Tibial nerve (tissue), 4 donors: Measurements from ENCODE around the gene DIP2C.

Source experiments
- EP300 ChIP-seq, 2 donors: sonication (generic); formaldehyde crosslinking; IDR thresholded peaks; one replicate each; pipeline ENCODE4 v1.6.1; 2017; ENCODE audit warnings: antibody characterized with exemption in 2 of 2, mild to moderate bottlenecking in 1 of 2
- POLR2A ChIP-seq, 2 donors: fragments of 450-650 bp; IDR thresholded peaks; one replicate each; pipeline ENCODE4 v1.6.1; 2017; ENCODE audit warnings: antibody characterized with exemption in 2 of 2, mild to moderate bottlenecking in 2 of 2, moderate library complexity in 2 of 2
- TF ChIP-seq, protein P1 (sequence below), 5 experiments: fragments of 200-600 bp in 3 of 5; fragments of 450-650 bp in 2 of 5; sonication (generic) in 3 of 5; IDR thresholded peaks; one replicate each; pipeline ENCODE4 v1.5.1; 2016 to 2019; ENCODE audit warnings: antibody characterized with exemption in 5 of 5, mild to moderate bottlenecking in 3 of 5, moderate library complexity in 2 of 5

DNA sequence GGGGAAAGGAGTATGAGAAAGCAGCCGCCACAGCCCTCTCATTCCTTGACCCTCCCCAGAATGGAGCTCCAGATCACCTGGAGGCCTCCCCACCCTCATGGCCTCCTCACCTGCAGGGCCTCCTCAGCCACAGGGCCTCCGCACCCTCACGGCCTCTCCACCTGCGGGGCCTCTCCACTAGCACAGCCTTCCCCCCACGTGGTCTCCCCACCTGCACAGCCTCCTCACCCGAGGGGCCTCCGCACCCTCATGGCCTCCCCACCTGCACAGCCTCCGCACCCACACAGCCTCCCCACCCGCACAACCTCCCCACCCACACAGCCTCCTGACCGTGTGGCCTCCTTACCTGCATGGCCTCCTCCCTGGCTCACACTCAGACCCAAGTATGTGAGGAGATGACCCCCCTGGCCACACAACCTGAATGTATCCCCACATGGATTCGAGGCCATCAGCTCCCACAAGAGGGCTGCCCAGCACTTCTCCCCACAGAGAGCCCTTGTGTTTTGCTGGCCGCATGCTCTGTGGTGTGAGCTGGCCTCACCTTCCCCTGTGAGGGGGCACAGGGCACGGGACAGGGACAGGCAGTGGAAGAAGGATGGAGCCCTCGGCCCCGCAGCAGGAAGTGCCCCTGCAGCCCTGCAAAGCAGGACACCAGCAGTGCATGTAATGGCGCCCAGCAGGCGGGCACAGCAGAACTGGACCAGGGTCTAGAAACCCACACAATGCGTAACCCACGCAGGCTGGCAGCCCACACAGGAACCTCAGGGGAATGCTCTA is 3.1 kb downstream of the DIP2C start:
- TF ChIP-seq, protein P1, sequence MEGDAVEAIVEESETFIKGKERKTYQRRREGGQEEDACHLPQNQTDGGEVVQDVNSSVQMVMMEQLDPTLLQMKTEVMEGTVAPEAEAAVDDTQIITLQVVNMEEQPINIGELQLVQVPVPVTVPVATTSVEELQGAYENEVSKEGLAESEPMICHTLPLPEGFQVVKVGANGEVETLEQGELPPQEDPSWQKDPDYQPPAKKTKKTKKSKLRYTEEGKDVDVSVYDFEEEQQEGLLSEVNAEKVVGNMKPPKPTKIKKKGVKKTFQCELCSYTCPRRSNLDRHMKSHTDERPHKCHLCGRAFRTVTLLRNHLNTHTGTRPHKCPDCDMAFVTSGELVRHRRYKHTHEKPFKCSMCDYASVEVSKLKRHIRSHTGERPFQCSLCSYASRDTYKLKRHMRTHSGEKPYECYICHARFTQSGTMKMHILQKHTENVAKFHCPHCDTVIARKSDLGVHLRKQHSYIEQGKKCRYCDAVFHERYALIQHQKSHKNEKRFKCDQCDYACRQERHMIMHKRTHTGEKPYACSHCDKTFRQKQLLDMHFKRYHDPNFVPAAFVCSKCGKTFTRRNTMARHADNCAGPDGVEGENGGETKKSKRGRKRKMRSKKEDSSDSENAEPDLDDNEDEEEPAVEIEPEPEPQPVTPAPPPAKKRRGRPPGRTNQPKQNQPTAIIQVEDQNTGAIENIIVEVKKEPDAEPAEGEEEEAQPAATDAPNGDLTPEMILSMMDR (IDR thresholded peaks at IDR 0.05), result no peak
- TF ChIP-seq POLR2A (IDR thresholded peaks at IDR 0.05) (no peak), EP300 (IDR thresholded peaks at IDR 0.05) (no peak)
